GM12878 (cell line): ENCODE results near the gene TRMT1. TPM values are rescaled to one million over a fixed set of nuclear protein-coding genes. Genes with fewer than 3 reads are reported as not detected.

Source experiments
- ATAC-seq: fragments of 200-7000 bp; cut with Tn5 transposase; 3 replicates; pipeline ENCODE4 v1.9.1; 2020; ENCODE audit warnings: mild to moderate bottlenecking, moderate library complexity
- BruUV-seq: library from RNA; stranded (reverse); fragments of 400-500 nt; replicated peaks from 2 replicates; lab custom pipeline; 2021; lab: Mats Ljungman, UMichigan
- CTCF ChIA-PET: fragments of 300-600 bp; sonication (Branson Sonifier 250); formaldehyde crosslinking; extraction: SDS; loops from one replicate; lab custom pipeline; 2021; ENCODE audit warnings: inconsistent platforms; lab: Yijun Ruan, JAX
- POLR2A ChIA-PET: fragments of 350-600 bp; formaldehyde crosslinking; extraction: SDS; loops from one replicate; lab custom pipeline; 2021; ENCODE audit warnings: inconsistent platforms; lab: Charles Lee
- RAD21 ChIA-PET: fragments of 300-600 bp; sonication (Branson Sonifier 250); formaldehyde crosslinking; loops from one replicate; lab custom pipeline; 2023; ENCODE audit warnings: antibody characterized with exemption; ENCODE audit not compliant: unreplicated experiment; lab: Charles Lee
- SMC1A ChIA-PET: fragments of 300-600 bp; sonication (Branson Sonifier 250); formaldehyde crosslinking; loops from one replicate; lab custom pipeline; 2023; ENCODE audit not compliant: unreplicated experiment, uncharacterized antibody; lab: Charles Lee
- DNase-seq: peaks from one replicate; pipeline ENCODE4 v3.0.0-alpha.2; 2011; ENCODE audit warnings: low read depth, low spot score
- FAIRE-seq: peaks from 3 replicates; lab custom pipeline; 2011; peaks lifted over from hg19 to GRCh38; lab: Jason Lieb, UNC
- H2AFZ ChIP-seq: 2 replicates; pipeline ENCODE4 v1.6.0; 2011; ENCODE audit warnings: low read depth, low read length, control low read depth; ENCODE audit not compliant: control insufficient read depth
- H3K27ac ChIP-seq: 2 replicates; pipeline ENCODE4 v1.5.1; 2011; ENCODE audit warnings: control low read depth; ENCODE audit not compliant: control insufficient read depth, insufficient read depth
- H3K27me3 ChIP-seq, 2 experiments: replicated peaks in 1 of 2; 2 replicates each; pipeline versions ENCODE4 v1.6.0 to v1.6.1; 2011; ENCODE audit warnings: low read length in 1 of 2; ENCODE audit not compliant: control insufficient read depth in 2 of 2, insufficient read depth in 2 of 2
- H3K36me3 ChIP-seq, 2 experiments: 2 replicates each; pipeline ENCODE4 v1.5.1; 2011; ENCODE audit warnings: low read length in 1 of 2; ENCODE audit not compliant: control insufficient read depth in 2 of 2, insufficient read depth in 2 of 2
- H3K4me1 ChIP-seq: 2 replicates; pipeline ENCODE4 v1.6.1; 2011; ENCODE audit warnings: mild to moderate bottlenecking, low read length, moderate library complexity, mixed read lengths; ENCODE audit not compliant: control insufficient read depth, insufficient read depth
- H3K4me2 ChIP-seq: 2 replicates; pipeline ENCODE4 v1.6.0; 2011; ENCODE audit warnings: control low read depth; ENCODE audit not compliant: control insufficient read depth, insufficient read depth
- H3K4me3 ChIP-seq: fragments of 200-600 bp; sonication (generic); 2 replicates; pipeline ENCODE4 v1.5.1; 2016
- H3K79me2 ChIP-seq: 2 replicates; pipeline ENCODE4 v1.6.0; 2011; ENCODE audit warnings: low read length; ENCODE audit not compliant: control insufficient read depth, insufficient read depth
- H3K9ac ChIP-seq: 2 replicates; pipeline ENCODE4 v1.8.0; 2011; ENCODE audit warnings: low read length, control low read depth, mixed read lengths; ENCODE audit not compliant: control insufficient read depth, insufficient read depth
- H3K9me3 ChIP-seq: replicated peaks from 3 replicates; pipeline ENCODE4 v1.5.1; 2011; ENCODE audit warnings: mild to moderate bottlenecking, low read length; ENCODE audit not compliant: control insufficient read depth, insufficient read depth
- H4K20me1 ChIP-seq: 2 replicates; pipeline ENCODE4 v1.6.0; 2011; ENCODE audit not compliant: control insufficient read depth, insufficient read depth
- BMI1 ChIP-seq: fragments of 450-650 bp; IDR thresholded peaks from 2 replicates; pipeline ENCODE4 v1.6.1; 2016; ENCODE audit warnings: mild to moderate bottlenecking, moderate library complexity, borderline replicate concordance
- CHD4 ChIP-seq: fragments of 200-600 bp; sonication (generic); IDR thresholded peaks from 2 replicates; pipeline ENCODE4 v1.6.1; 2016; ENCODE audit warnings: mild to moderate bottlenecking
- CTCF ChIP-seq, 3 experiments: IDR thresholded peaks in 2 of 3; conservative IDR thresholded peaks in 1 of 3; 2 replicates each; pipeline ENCODE4 v1.5.1; 2011; ENCODE audit warnings: low read depth in 3 of 3, low read length in 3 of 3, mild to moderate bottlenecking in 3 of 3, control low read depth in 2 of 3, moderate library complexity in 2 of 3, inconsistent platforms in 1 of 3, mixed read lengths in 1 of 3; ENCODE audit not compliant: control insufficient read depth in 2 of 3, insufficient read depth in 1 of 3; ENCODE audit errors: extremely low read depth in 1 of 3
- ESRRA ChIP-seq: IDR thresholded peaks from 2 replicates; pipeline ENCODE4 v1.6.1; 2012; ENCODE audit warnings: mild to moderate bottlenecking, low read length, improper control_type of control experiment
- ETV6 ChIP-seq, 2 experiments: fragments of 450-650 bp in 1 of 2; IDR thresholded peaks in 1 of 2; conservative IDR thresholded peaks in 1 of 2; 2 replicates each; pipeline ENCODE4 v1.6.1; 2014; ENCODE audit warnings: antibody characterized with exemption in 1 of 2, borderline replicate concordance in 1 of 2, low read depth in 1 of 2, mild to moderate bottlenecking in 1 of 2, moderate library complexity in 1 of 2
- GATAD2B ChIP-seq: fragments of 450-650 bp; conservative IDR thresholded peaks from 2 replicates; pipeline ENCODE4 v1.6.1; 2017; ENCODE audit warnings: low read depth, mild to moderate bottlenecking, moderate library complexity
- IKZF1 ChIP-seq: fragments of 450-650 bp; conservative IDR thresholded peaks from 2 replicates; pipeline ENCODE4 v1.6.1; 2017; ENCODE audit warnings: antibody characterized with exemption, mild to moderate bottlenecking
- IKZF2 ChIP-seq, 2 experiments: fragments of 450-650 bp; IDR thresholded peaks; 2 replicates each; pipeline ENCODE4 v1.6.1; 2017; ENCODE audit warnings: mild to moderate bottlenecking in 2 of 2, moderate library complexity in 2 of 2
- IRF4 ChIP-seq: IDR thresholded peaks from 2 replicates; pipeline ENCODE4 v1.6.1; 2011; ENCODE audit warnings: low read depth, low read length
- MYB ChIP-seq: fragments of 150-350 bp; IDR thresholded peaks from 2 replicates; pipeline ENCODE4 v1.6.1; 2014; ENCODE audit warnings: mild to moderate bottlenecking, low read depth, low read length, borderline replicate concordance
- NBN ChIP-seq: fragments of 450-650 bp; IDR thresholded peaks from 2 replicates; pipeline ENCODE4 v1.6.1; 2016
- SMAD1 ChIP-seq: fragments of 450-650 bp; IDR thresholded peaks from 2 replicates; pipeline ENCODE4 v1.6.1; 2018; ENCODE audit warnings: mild to moderate bottlenecking, low read depth; ENCODE audit not compliant: partially characterized antibody
- SMC3 ChIP-seq: IDR thresholded peaks from 2 replicates; pipeline ENCODE4 v1.6.1; 2011; ENCODE audit warnings: low read length, improper control_type of control experiment, borderline replicate concordance
- SUPT20H ChIP-seq: IDR thresholded peaks from 2 replicates; pipeline ENCODE4 v1.6.1; 2011; ENCODE audit warnings: low read depth, mild to moderate bottlenecking, low read length, moderate library complexity, borderline replicate concordance; ENCODE audit not compliant: control insufficient read depth
- TARDBP ChIP-seq: IDR thresholded peaks from 2 replicates; pipeline ENCODE4 v1.6.1; 2016; ENCODE audit warnings: borderline replicate concordance
- TCF7 ChIP-seq: IDR thresholded peaks from 2 replicates; pipeline ENCODE4 v1.6.1; 2014; ENCODE audit warnings: antibody characterized with exemption, borderline replicate concordance
- ZNF217 ChIP-seq: fragments of 450-650 bp; IDR thresholded peaks from 2 replicates; pipeline ENCODE4 v1.6.1; 2017; ENCODE audit warnings: antibody characterized with exemption, mild to moderate bottlenecking
- ZNF274 ChIP-seq: IDR thresholded peaks from one replicate; pipeline ENCODE4 v1.8.0; 2011; ENCODE audit not compliant: insufficient read length, insufficient read depth
- ZNF622 ChIP-seq: fragments of 450-650 bp; IDR thresholded peaks from 2 replicates; pipeline ENCODE4 v1.6.1; 2017; ENCODE audit warnings: mild to moderate bottlenecking, inconsistent platforms
- WGBS: methylation state at CpG from one replicate; pipeline ENCODE4 v1.1.6; 2016; ENCODE audit warnings: low lambda C conversion rate; ENCODE audit not compliant: insufficient replicate concordance, insufficient coverage; ENCODE audit errors: missing lambda C conversion rate; 5-methylcytosine and 5-hydroxymethylcytosine counted together
- in situ Hi-C: fragments of 300-500 bp; cut with MboI; formaldehyde crosslinking; loops from 9 replicates; pipeline ENCODE4 v1.14.3; 2018; ENCODE audit warnings: mixed read lengths
- intact Hi-C: fragments of 100-400 bp; cut with micrococcal nuclease; formaldehyde crosslinking; loops from one replicate; pipeline ENCODE4 v1.14.2; 2022; ENCODE audit not compliant: unreplicated experiment
- polyA plus RNA-seq, 11 experiments: library from polyadenylated mRNA; depleted of rRNA in 4 of 11; unstranded in 6 of 11; stranded (reverse) in 5 of 11; fragments of >200 nt; fragmentation: Nextera tagmentation in 4 of 11; fragmentation: Illumina TruSeq in 1 of 11; extraction: Ambion mirVana in 4 of 11; extraction: Trizol in 1 of 11; gene quantifications; 1 replicate in 1 of 11; 2 replicates in 10 of 11; pipeline versions ENCODE4 v1.2.1 to v1.2.3, GENCODE V29; 2011 to 2016; ENCODE audit warnings: inconsistent platforms in 2 of 11, missing spikeins in 2 of 11, low read depth in 1 of 11
- total RNA-seq, 4 experiments: library from RNA; depleted of rRNA in 3 of 4; stranded (reverse); fragments of >200 nt in 3 of 4; fragmentation: Illumina TruSeq in 1 of 4; extraction: Trizol in 1 of 4; gene quantifications; 2 replicates each; pipeline versions ENCODE4 v1.2.1 to v1.2.3, GENCODE V29; 2013 to 2021

The TRMT1 gene
- total and polyA plus RNA-seq, 10 of the 15 experiments (the other 5 are each of a cell fraction or from before 2014, with no cell fraction given) = 3.4 to 68.8 (median 34.8) TPM

GRCh38 chr19:13085666-13086065 is 30.9 kb downstream of the TRMT1 start (continued):
- TF ChIP-seq CTCF (IDR thresholded peaks at IDR 0.05 in 2 of 3, conservative IDR thresholded peaks at IDR 0.05 in 1 of 3; ENCODE audit: control insufficient read depth in 2 of 3, extremely low read depth in 1 of 3, insufficient read depth in 1 of 3, low read depth in 3 of 3, low read length in 3 of 3) (no peak), ETV6 (conservative IDR thresholded peaks at IDR 0.05 in 1 of 2, IDR thresholded peaks at IDR 0.05 in 1 of 2; ENCODE audit: borderline replicate concordance in 1 of 2, low read depth in 1 of 2) (no peak), ZNF217 (no peak), NBN (no peak), TCF7 (no peak), ZNF622 (no peak), TARDBP (no peak), ESRRA (no peak), ZNF274 (no peak), GATAD2B (no peak), CHD4 (no peak)

- in situ Hi-C loops = no loop called here
- 60% methylated on average over 9 of the region's 9 CpGs for WGBS
- SMC1A ChIA-PET = interaction anchor here (2.0 kb wide), 1 partner anchor 21 kb away, joined by 6 read pairs; no protein-coding TSS in a partner anchor
Measured at GRCh38 chr19:13083627-13084026, 32.9 kb downstream of the TRMT1 start.

More at GRCh38 chr19:13083627-13084026, 32.9 kb downstream of the TRMT1 start:
- TF ChIP-seq IKZF1 (no peak), SUPT20H (no peak), IKZF2 (IDR thresholded peaks at IDR 0.05) (no peak), SMC3 (no peak), NBN (no peak), IRF4 (no peak), SMAD1 (no peak), BMI1 (no peak), MYB (no peak)
- H4K20me1 ChIP-seq = no peaks in the 10 kb centered on the region
- no peaks in the 10 kb centered on the region for H3K4me1 ChIP-seq
- RAD21 ChIA-PET = interaction anchor here (0.7 kb wide), 1 partner anchor 118 kb away, joined by 3 read pairs; no protein-coding TSS in a partner anchor
- CTCF ChIA-PET = interaction anchor here (1.3 to 1.6 kb wide), 2 partner anchors 22 to 118 kb away, joined by 5 to 7 read pairs; no protein-coding TSS in a partner anchor
- intact Hi-C loops = no loop called here
- DNase-seq = no peak
- H2AFZ ChIP-seq = no peak overlapping the region
- no peak overlapping the region for H3K4me2 ChIP-seq
- no peak overlapping the region for H3K27ac ChIP-seq
- FAIRE-seq = no peak
- no peaks in the 10 kb centered on the region; a peak in 2 of 4 replicates for H3K27me3 ChIP-seq
- no peaks in the 10 kb centered on the region for H3K36me3 ChIP-seq
- ATAC-seq = no peak
- no peak overlapping the region for H3K4me3 ChIP-seq
- H3K79me2 ChIP-seq = no peaks in the 10 kb centered on the region
- POLR2A ChIA-PET = no interaction called here
- H3K9ac ChIP-seq = no peak overlapping the region
- no TSS peak for BruUV-seq
- H3K9me3 ChIP-seq = no peaks in the 10 kb centered on the region
